Epidermal melanocyte (primary cell): Measurements from ENCODE around the gene RBM47.
"Not testable (repeated sequence)": the region's sequence is repeated elsewhere in the genome, so short reads cannot be mapped to it uniquely, and the experiment has no call there.

ENCODE experiments used
- DNase-seq: peaks from one replicate; pipeline ENCODE4 v3.0.0; 2011; ENCODE audit warnings: low spot score; ENCODE audit not compliant: insufficient read length

Gene RBM47

GRCh38 chr4:40412866-40413795, 216.5 kb downstream of the RBM47 start:
- no peak for DNase-seq

- DNase-seq = no peak
Measured at GRCh38 chr4:40412388-40412787, 217.3 kb downstream of the RBM47 start.

- no peak for DNase-seq
Measured at GRCh38 chr4:40409835-40410234, 219.8 kb downstream of the RBM47 start.

GRCh38 chr4:40407468-40407867, 222.2 kb downstream of the RBM47 start:
- DNase-seq = not testable (repeated sequence)

GRCh38 chr4:40406340-40406739, 223.3 kb downstream of the RBM47 start:
- no peak for DNase-seq

- DNase-seq = no peak
Measured at GRCh38 chr4:40405193-40405592, 224.5 kb downstream of the RBM47 start.

GRCh38 chr4:40403081-40403480, 226.6 kb downstream of the RBM47 start:
- no peak for DNase-seq

GRCh38 chr4:40402556-40402955, 227.1 kb downstream of the RBM47 start:
- DNase-seq = no peak

- no peak for DNase-seq
Measured at GRCh38 chr4:40401631-40402030, 228.0 kb downstream of the RBM47 start.

- no peak for DNase-seq
Measured at GRCh38 chr4:40401096-40401495, 228.6 kb downstream of the RBM47 start.

GRCh38 chr4:40399578-40399977, 230.1 kb downstream of the RBM47 start:
- DNase-seq = no peak

- no peak for DNase-seq
Measured at GRCh38 chr4:40395908-40396793, 233.5 kb downstream of the RBM47 start.

GRCh38 chr4:40395166-40395900, 234.3 kb downstream of the RBM47 start:
- DNase-seq = no peak

- no peak for DNase-seq
Measured at GRCh38 chr4:40394236-40394635, 235.4 kb downstream of the RBM47 start.

GRCh38 chr4:40392241-40392640, 237.4 kb downstream of the RBM47 start:
- DNase-seq = not testable (repeated sequence)

- no peak for DNase-seq
Measured at GRCh38 chr4:40389986-40390385, 239.7 kb downstream of the RBM47 start.

- no peak for DNase-seq
Measured at GRCh38 chr4:40388239-40388638, 241.4 kb downstream of the RBM47 start.

- no peak for DNase-seq
Measured at GRCh38 chr4:40380647-40381046, 249.0 kb downstream of the RBM47 start.

- DNase-seq = no peak
Measured at GRCh38 chr4:40379248-40379647, 250.4 kb downstream of the RBM47 start.

- no peak for DNase-seq
Measured at GRCh38 chr4:40378619-40379018, 251.0 kb downstream of the RBM47 start.
